Measurements from ENCODE around the gene KRTAP1-4. TPM values are rescaled to one million over a fixed set of nuclear protein-coding genes. Genes with fewer than 3 reads are reported as not detected.
"Not testable (repeated sequence)": the region's sequence is repeated elsewhere in the genome, so short reads cannot be mapped to it uniquely, and the experiment has no call there.

The KRTAP1-4 gene
- total RNA-seq, 1 donor from 2014 or later, result not detected

DNA sequence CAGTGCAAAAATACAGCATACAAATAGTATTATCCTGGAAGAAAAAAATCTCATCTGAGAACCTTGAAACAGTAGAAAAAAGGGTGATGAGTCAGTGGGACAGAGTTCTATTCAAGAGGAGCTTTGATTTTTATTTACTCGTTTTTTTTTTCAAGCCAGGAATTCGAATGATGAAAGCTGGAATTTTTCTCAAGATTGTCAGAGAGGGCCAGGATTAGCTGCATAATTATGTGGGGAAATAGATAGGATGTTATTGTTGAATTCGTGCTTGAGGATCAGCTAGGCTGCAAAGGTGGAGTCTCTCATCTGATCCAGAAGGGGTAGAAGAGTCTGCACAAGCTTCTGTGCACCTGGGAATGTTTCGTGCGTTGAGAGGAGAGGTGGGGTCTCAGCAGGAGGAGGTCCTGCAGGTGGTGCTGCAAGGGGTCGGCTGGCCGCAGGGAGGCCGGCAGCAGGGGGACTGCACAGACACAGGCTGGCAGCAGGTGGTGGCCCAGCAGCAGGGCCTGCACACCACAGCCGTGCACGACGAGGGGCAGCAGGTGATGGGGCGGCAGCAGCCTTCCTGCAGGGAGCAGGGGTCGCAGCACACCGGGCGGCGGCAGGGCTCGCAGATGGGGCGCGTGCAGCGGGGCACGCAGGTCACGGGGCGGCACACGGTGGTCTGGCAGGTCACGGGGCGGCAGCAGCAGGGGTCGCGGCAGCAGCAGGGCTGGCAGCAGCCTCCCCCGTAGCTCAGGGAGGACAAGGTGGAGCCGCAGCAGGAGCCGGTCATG, 29.5 kb upstream of the KRTAP1-4 start:
- H3K27ac Mint-ChIP-seq; intact Hi-C loops (cut with micrococcal nuclease); H3K36me3 Mint-ChIP-seq (ENCODE audit: low read depth); H3K4me3 Mint-ChIP-seq (ENCODE audit: low read depth); H3K9me3 Mint-ChIP-seq; DNase-seq (ENCODE audit: low spot score); H3K4me1 Mint-ChIP-seq (ENCODE audit: low read depth): not testable (repeated sequence)
- peaks cover 35% of the 10 kb centered on the region for H3K27me3 Mint-ChIP-seq (ENCODE audit: low read depth)

DNA sequence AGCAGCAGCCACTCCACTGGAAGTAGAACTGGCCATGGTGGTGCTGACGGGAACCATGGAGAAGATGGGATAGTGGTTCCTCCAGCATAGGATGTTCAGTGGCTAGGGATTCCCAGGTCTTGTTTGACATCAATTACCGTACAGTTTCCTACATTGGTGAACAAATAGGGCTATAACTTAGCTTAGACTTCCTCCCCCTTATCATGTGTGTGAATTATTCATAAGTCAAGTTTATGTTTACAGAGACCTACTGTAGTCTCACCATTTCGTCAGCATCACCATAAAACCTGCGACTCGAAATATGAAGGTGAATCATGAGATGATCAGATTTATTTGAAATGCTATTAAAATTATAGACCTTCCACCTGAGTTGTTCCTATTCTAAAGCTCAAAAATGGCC, 28.7 kb upstream of the KRTAP1-4 start:
- no peak for DNase-seq (ENCODE audit: low spot score)
- no peaks in the 10 kb centered on the region for H3K36me3 Mint-ChIP-seq (ENCODE audit: low read depth)
- no peaks in the 10 kb centered on the region for H3K4me1 Mint-ChIP-seq (ENCODE audit: low read depth)
- H3K9me3 Mint-ChIP-seq, result peaks cover 5% of the 10 kb centered on the region
- no peak overlapping the region for H3K4me3 Mint-ChIP-seq (ENCODE audit: low read depth)
- no peak overlapping the region for H3K27ac Mint-ChIP-seq
- H3K27me3 Mint-ChIP-seq (ENCODE audit: low read depth), result peaks cover 34% of the 10 kb centered on the region
- intact Hi-C loops (cut with micrococcal nuclease), result no loop called here

DNA sequence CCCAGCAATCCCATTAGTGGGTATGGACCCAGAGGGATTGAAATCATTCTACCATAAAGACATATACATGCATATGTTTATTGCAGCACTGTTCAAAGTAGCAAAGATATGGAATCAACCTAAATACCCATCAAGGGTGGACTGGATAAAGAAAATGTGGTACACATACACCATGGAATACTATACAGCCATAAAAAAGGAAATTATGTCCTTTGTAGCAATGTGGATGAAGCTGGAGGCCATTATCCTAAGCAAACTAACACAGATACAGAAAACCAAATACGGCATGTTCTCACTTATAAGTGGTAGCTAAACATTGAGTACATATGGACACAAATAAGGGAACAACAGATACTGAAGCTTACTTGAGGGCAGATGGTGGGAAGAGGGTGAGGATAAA, 27.6 kb upstream of the KRTAP1-4 start:
- Mint-ChIP-seq H3K4me3 (ENCODE audit: low read depth) (no peak overlapping the region), H3K27ac (no peak overlapping the region), H3K9me3 (peaks cover 5% of the 10 kb centered on the region), H3K27me3 (ENCODE audit: low read depth) (peaks cover 32% of the 10 kb centered on the region), H3K4me1 (ENCODE audit: low read depth) (no peaks in the 10 kb centered on the region), H3K36me3 (ENCODE audit: low read depth) (no peaks in the 10 kb centered on the region)
- intact Hi-C loops (cut with micrococcal nuclease), result no loop called here
- no peak for DNase-seq (ENCODE audit: low spot score)

- intact Hi-C loops (cut with micrococcal nuclease); DNase-seq (ENCODE audit: low spot score); H3K27ac Mint-ChIP-seq; H3K9me3 Mint-ChIP-seq; H3K36me3 Mint-ChIP-seq (ENCODE audit: low read depth); H3K4me3 Mint-ChIP-seq (ENCODE audit: low read depth); H3K4me1 Mint-ChIP-seq (ENCODE audit: low read depth): not testable (repeated sequence)
- H3K27me3 Mint-ChIP-seq (ENCODE audit: low read depth), result peaks cover 22% of the 10 kb centered on the region
Measured at GRCh38 chr17:41055130-41055529, 25.1 kb upstream of the KRTAP1-4 start, which contains the start of gene KRTAP2-2. Gene KRTAP2-2 (minus strand): TSS chr17:41055230. CDS start chr17:41055211, 19 bp downstream.

- DNase-seq (ENCODE audit: low spot score); H3K4me3 Mint-ChIP-seq (ENCODE audit: low read depth); H3K27ac Mint-ChIP-seq; intact Hi-C loops (cut with micrococcal nuclease); H3K36me3 Mint-ChIP-seq (ENCODE audit: low read depth); H3K4me1 Mint-ChIP-seq (ENCODE audit: low read depth); H3K9me3 Mint-ChIP-seq: not testable (repeated sequence)
- peaks cover 23% of the 10 kb centered on the region for H3K27me3 Mint-ChIP-seq (ENCODE audit: low read depth)
Measured at GRCh38 chr17:41054556-41054955, 24.6 kb upstream of the KRTAP1-4 start.

DNA sequence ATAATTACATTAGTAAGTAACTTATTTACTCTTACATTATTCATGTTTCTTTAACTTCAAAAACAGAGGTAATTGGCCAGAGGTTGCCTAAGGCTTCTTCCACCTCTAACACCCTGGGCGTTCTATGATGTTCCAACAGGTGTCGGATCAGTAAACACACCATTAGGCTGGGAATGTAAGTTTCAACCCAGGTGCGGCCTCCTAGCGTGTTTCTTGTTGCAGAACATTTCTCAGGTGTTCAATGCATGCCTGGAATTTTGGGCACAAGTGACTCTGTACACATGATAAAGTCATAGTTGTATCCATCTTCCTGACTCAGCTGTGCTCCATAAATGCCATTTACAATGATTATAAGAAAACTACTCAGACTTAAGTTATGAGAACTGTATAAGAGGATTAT, 24.0 kb upstream of the KRTAP1-4 start:
- Mint-ChIP-seq H3K4me3 (ENCODE audit: low read depth) (no peak overlapping the region), H3K27me3 (ENCODE audit: low read depth) (peaks cover 19% of the 10 kb centered on the region), H3K27ac (no peak overlapping the region), H3K36me3 (ENCODE audit: low read depth) (no peaks in the 10 kb centered on the region), H3K4me1 (ENCODE audit: low read depth) (no peaks in the 10 kb centered on the region), H3K9me3 (peaks cover 5% of the 10 kb centered on the region)
- DNase-seq (ENCODE audit: low spot score), result no peak
- intact Hi-C loops (cut with micrococcal nuclease), result no loop called here

- Mint-ChIP-seq H3K4me1 (ENCODE audit: low read depth) (no peaks in the 10 kb centered on the region), H3K9me3 (peaks cover 3% of the 10 kb centered on the region), H3K4me3 (ENCODE audit: low read depth) (no peak overlapping the region), H3K36me3 (ENCODE audit: low read depth) (no peaks in the 10 kb centered on the region), H3K27me3 (ENCODE audit: low read depth) (peaks cover 13% of the 10 kb centered on the region), H3K27ac (no peak overlapping the region)
- no peak for DNase-seq (ENCODE audit: low spot score)
- intact Hi-C loops (cut with micrococcal nuclease), result no loop called here
Measured at GRCh38 chr17:41052566-41052965, 22.6 kb upstream of the KRTAP1-4 start.

DNA sequence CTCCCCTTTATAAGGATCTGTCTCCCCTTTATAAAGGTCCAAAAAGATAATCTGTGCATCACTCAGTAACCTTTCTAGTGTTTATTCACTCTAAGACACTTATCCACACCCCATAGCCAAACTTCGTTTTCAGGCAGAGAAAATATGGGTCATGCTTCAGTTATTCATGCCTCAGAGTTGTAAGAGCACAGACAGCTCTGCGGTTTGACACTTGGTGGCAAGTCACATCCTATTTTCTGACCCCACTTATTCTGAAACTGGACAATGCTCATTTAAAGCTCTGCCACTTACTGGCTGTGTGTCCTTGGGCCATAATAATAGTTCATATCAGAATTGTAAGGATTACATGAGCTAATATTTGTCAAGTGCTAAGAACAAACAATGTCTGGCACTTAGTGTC, 19.1 kb upstream of the KRTAP1-4 start:
- intact Hi-C loops (cut with micrococcal nuclease), result no loop called here
- Mint-ChIP-seq H3K9me3 (no peaks in the 10 kb centered on the region), H3K27me3 (ENCODE audit: low read depth) (peaks cover 11% of the 10 kb centered on the region), H3K4me1 (ENCODE audit: low read depth) (no peaks in the 10 kb centered on the region), H3K36me3 (ENCODE audit: low read depth) (no peaks in the 10 kb centered on the region), H3K4me3 (ENCODE audit: low read depth) (no peak overlapping the region), H3K27ac (no peak overlapping the region)
- DNase-seq (ENCODE audit: low spot score), result no peak

DNA sequence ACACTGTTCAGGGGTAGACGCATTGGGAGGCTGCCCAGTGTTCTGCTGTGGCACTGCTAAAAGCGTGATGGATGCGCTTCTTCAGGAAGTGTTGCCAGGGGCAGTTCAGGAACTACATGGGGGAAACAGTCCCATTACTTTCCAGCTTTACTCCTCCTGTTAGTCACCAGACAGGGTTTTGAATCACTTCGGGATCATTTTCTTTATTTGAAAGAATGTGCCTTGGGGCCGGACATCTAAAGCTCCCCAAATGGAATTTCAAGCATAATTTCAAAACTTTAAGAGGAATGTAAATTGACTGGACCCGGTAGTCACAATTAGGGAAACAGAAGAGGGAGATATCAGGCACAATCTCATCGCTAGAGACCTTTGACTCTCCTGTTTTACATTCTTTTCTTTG, 18.4 kb upstream of the KRTAP1-4 start:
- Mint-ChIP-seq H3K9me3 (no peaks in the 10 kb centered on the region), H3K27me3 (ENCODE audit: low read depth) (peaks cover 8% of the 10 kb centered on the region), H3K27ac (no peak overlapping the region), H3K36me3 (ENCODE audit: low read depth) (no peaks in the 10 kb centered on the region), H3K4me3 (ENCODE audit: low read depth) (no peak overlapping the region), H3K4me1 (ENCODE audit: low read depth) (no peaks in the 10 kb centered on the region)
- no peak for DNase-seq (ENCODE audit: low spot score)
- intact Hi-C loops (cut with micrococcal nuclease), result no loop called here

DNA sequence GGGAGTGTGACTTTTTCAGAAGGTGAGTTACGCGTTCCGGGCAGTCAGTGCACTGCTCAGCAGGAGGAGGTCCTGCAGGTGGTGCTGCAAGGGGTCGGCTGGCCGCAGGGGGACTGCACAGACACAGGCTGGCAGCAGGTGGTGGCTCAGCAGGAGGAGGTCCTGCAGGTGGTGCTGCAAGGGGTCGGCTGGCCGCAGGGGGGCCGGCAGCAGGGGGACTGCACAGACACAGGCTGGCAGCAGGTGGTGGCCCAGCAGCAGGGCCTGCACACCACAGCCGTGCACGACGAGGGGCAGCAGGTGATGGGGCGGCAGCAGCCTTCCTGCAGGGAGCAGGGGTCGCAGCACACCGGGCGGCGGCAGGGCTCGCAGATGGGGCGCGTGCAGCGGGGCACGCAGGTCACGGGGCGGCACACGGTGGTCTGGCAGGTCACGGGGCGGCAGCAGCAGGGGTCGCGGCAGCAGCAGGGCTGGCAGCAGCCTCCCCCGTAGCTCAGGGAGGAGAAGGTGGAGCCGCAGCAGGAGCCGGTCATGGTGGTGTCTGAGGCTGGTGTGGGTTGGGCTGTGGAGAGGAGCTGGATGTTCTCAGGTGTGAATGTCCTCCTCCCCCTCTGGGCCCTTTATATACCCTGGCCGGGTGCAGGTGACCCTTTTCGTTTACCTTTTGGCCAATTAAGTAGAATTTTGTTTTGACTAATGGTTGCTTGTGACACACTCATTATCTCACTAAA, 16.9 kb upstream of the KRTAP1-4 start, which contains the start of gene KRTAP2-1:
KRTAP2-1 (minus strand) TSS at position 582 of the 731 bp plus-strand sequence; CDS start at position 533, 49 bp downstream.
- H3K4me1 Mint-ChIP-seq (ENCODE audit: low read depth); H3K27ac Mint-ChIP-seq; H3K27me3 Mint-ChIP-seq (ENCODE audit: low read depth); intact Hi-C loops (cut with micrococcal nuclease); H3K36me3 Mint-ChIP-seq (ENCODE audit: low read depth); DNase-seq (ENCODE audit: low spot score); H3K4me3 Mint-ChIP-seq (ENCODE audit: low read depth); H3K9me3 Mint-ChIP-seq: not testable (repeated sequence)

- DNase-seq (ENCODE audit: low spot score), result no peak
- Mint-ChIP-seq H3K36me3 (ENCODE audit: low read depth) (no peaks in the 10 kb centered on the region), H3K4me3 (ENCODE audit: low read depth) (no peak overlapping the region), H3K27ac (no peak overlapping the region), H3K4me1 (ENCODE audit: low read depth) (no peaks in the 10 kb centered on the region), H3K27me3 (ENCODE audit: low read depth) (peaks cover 4% of the 10 kb centered on the region), H3K9me3 (no peaks in the 10 kb centered on the region)
- intact Hi-C loops (cut with micrococcal nuclease), result no loop called here
Measured at GRCh38 chr17:41042953-41043352, 13.0 kb upstream of the KRTAP1-4 start.

DNA sequence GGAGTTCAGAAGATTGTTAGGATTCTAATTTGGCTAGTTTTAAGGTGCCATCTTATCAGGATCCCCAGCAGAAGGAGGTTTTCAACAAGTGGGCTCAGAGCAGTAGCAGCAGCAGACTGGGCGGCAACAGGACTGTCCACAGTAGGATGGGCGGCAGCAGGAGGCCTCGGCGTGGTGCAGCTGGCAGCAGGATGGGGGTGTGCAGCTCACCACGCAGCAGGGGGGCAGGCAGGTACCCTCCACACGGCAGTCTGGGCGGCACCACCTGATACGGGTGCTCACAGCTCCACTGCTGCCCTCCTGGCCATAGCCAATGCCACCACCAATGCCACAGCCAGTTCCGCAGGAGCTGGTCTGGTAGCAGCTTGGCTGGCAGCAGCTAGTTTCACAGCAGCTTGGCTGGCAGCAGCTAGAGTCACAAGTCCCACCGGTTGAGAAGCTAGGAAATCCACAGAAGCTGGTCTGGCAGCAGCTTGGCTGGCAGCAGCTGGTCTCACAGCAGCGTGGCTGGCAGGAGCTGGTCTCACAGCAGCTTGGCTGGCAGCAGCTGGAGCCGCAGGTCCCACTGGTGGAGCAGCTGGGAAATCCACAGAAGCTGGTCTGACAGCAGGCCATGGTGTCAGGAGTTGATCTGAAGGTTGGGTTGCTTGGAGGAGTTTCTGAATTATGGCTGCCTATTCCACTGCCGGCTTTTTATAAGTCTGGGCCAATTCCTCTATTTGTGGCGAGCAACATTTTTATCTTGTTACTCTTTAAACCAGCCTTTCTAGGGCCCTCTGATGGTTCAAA, 11.0 kb upstream of the KRTAP1-4 start, which contains the start of gene KRTAP1-1:
KRTAP1-1 (minus strand) TSS at position 668 of the 789 bp plus-strand sequence; CDS start at position 615, 53 bp downstream.
- H3K9me3 Mint-ChIP-seq; DNase-seq (ENCODE audit: low spot score); H3K27ac Mint-ChIP-seq; H3K27me3 Mint-ChIP-seq (ENCODE audit: low read depth); H3K4me1 Mint-ChIP-seq (ENCODE audit: low read depth); H3K4me3 Mint-ChIP-seq (ENCODE audit: low read depth); intact Hi-C loops (cut with micrococcal nuclease); H3K36me3 Mint-ChIP-seq (ENCODE audit: low read depth): not testable (repeated sequence)
